Liver (tissue), 3 donors: ENCODE measurements around the gene SHFL.

ENCODE experiments used
- CTCF ChIP-seq: fragments of 150-350 bp; IDR thresholded peaks from 2 replicates; pipeline ENCODE4 v1.5.1; 2017; ENCODE audit warnings: improper control_type of control experiment, low read depth, low read length; ENCODE audit not compliant: missing input control
- RAD21 ChIP-seq, 2 donors: IDR thresholded peaks; 2 replicates each; pipeline ENCODE4 v1.6.1; 2016; ENCODE audit warnings: antibody characterized with exemption in 2 of 2, mild to moderate bottlenecking in 2 of 2
- REST ChIP-seq: IDR thresholded peaks from 2 replicates; pipeline ENCODE4 v1.6.1; 2016; ENCODE audit warnings: antibody characterized with exemption, mild to moderate bottlenecking
- RXRA ChIP-seq, 2 donors: IDR thresholded peaks; 2 replicates each; pipeline ENCODE4 v1.6.1; 2017 to 2018; ENCODE audit warnings: antibody characterized with exemption in 2 of 2, mild to moderate bottlenecking in 1 of 2
- TAF1 ChIP-seq: conservative IDR thresholded peaks from 2 replicates; pipeline ENCODE4 v1.6.1; 2016; ENCODE audit warnings: antibody characterized with exemption, mild to moderate bottlenecking
- donor health status: healthy.
- donor health status: healthy.

GRCh38 chr19:10139952-10140351, 53.8 kb downstream of the SHFL start:
- TF ChIP-seq RAD21 (IDR thresholded peaks at IDR 0.05) (no peak), CTCF (no peak), REST (no peak), RXRA (IDR thresholded peaks at IDR 0.05) (no peak), TAF1 (no peak)
